ENCODE results near the gene PITPNC1.

DNA sequence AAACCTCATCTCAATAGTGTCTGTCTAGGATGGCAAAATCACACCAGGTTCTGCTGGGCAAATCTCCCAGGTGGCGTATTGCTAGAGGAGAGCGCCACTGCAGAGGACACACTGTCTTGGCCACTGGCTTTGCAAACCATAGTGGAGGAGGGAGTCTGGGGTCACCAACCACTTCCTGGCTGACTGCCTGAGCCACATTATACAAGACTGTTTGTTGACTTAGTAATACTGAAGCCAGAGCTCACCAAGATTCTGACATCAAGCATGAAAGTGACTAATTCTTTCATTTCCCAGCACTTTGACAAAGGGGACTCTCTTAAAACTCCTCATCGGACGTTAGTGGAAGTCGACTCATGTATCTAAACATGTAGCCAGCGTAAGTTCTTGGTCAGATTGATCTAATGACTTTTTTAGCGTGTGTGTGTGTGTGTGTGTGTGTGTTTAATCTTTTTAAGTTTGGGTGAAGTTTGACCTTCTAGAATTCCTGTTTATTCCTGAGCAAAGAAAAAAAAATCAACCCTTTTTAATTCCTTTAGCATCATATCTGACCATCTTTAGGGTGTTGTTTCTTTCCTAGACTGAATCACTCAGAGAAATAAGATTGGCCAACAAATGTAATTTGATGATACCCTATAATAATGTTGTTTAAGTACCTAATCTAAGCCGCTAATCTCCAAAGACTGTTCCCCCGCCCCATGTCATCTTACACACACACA lies 13.7 kb downstream of the PITPNC1 start:
- TF ChIP-seq, protein P1, sequence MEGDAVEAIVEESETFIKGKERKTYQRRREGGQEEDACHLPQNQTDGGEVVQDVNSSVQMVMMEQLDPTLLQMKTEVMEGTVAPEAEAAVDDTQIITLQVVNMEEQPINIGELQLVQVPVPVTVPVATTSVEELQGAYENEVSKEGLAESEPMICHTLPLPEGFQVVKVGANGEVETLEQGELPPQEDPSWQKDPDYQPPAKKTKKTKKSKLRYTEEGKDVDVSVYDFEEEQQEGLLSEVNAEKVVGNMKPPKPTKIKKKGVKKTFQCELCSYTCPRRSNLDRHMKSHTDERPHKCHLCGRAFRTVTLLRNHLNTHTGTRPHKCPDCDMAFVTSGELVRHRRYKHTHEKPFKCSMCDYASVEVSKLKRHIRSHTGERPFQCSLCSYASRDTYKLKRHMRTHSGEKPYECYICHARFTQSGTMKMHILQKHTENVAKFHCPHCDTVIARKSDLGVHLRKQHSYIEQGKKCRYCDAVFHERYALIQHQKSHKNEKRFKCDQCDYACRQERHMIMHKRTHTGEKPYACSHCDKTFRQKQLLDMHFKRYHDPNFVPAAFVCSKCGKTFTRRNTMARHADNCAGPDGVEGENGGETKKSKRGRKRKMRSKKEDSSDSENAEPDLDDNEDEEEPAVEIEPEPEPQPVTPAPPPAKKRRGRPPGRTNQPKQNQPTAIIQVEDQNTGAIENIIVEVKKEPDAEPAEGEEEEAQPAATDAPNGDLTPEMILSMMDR (IDR thresholded peaks at IDR 0.05) = no peak
- no peak for TF ChIP-seq POLR2A (IDR thresholded peaks at IDR 0.05)
